Muscle layer of duodenum (tissue), 2 donors: ENCODE results near the gene EGLN2.
A peak's percentile ranks its signal among the peaks of the same experiment; 100 is the strongest.

Experiments
- H3K27ac ChIP-seq: one replicate; pipeline ENCODE4 v1.7.0; 2013; ENCODE audit warnings: mild to moderate bottlenecking, low read length
- H3K27me3 ChIP-seq: one replicate; pipeline ENCODE4 v1.7.0; 2013; ENCODE audit warnings: low read depth, mild to moderate bottlenecking, control low read depth, low read length
- H3K36me3 ChIP-seq, 2 donors: one replicate each; pipeline ENCODE4 v1.7.0; 2013; ENCODE audit warnings: low read length in 2 of 2, control low read depth in 1 of 2, mild to moderate bottlenecking in 1 of 2; ENCODE audit not compliant: insufficient read depth in 2 of 2, control insufficient read depth in 1 of 2
- H3K4me1 ChIP-seq, 2 donors: one replicate each; pipeline ENCODE4 v1.7.0; 2013; ENCODE audit warnings: low read length in 2 of 2, mild to moderate bottlenecking in 2 of 2, control low read depth in 1 of 2, moderate library complexity in 1 of 2; ENCODE audit not compliant: insufficient read depth in 2 of 2, control insufficient read depth in 1 of 2
- H3K4me3 ChIP-seq, 2 donors: one replicate each; pipeline ENCODE4 v1.7.0; 2013; ENCODE audit warnings: low read length in 2 of 2, low read depth in 1 of 2, mild to moderate bottlenecking in 1 of 2
- H3K9me3 ChIP-seq, 2 donors: one replicate each; pipeline ENCODE4 v1.7.0; 2013; ENCODE audit warnings: low read length in 2 of 2, control low read depth in 1 of 2, mild to moderate bottlenecking in 1 of 2; ENCODE audit not compliant: control insufficient read depth in 1 of 2
- donor health status: healthy.

Gene EGLN2

DNA sequence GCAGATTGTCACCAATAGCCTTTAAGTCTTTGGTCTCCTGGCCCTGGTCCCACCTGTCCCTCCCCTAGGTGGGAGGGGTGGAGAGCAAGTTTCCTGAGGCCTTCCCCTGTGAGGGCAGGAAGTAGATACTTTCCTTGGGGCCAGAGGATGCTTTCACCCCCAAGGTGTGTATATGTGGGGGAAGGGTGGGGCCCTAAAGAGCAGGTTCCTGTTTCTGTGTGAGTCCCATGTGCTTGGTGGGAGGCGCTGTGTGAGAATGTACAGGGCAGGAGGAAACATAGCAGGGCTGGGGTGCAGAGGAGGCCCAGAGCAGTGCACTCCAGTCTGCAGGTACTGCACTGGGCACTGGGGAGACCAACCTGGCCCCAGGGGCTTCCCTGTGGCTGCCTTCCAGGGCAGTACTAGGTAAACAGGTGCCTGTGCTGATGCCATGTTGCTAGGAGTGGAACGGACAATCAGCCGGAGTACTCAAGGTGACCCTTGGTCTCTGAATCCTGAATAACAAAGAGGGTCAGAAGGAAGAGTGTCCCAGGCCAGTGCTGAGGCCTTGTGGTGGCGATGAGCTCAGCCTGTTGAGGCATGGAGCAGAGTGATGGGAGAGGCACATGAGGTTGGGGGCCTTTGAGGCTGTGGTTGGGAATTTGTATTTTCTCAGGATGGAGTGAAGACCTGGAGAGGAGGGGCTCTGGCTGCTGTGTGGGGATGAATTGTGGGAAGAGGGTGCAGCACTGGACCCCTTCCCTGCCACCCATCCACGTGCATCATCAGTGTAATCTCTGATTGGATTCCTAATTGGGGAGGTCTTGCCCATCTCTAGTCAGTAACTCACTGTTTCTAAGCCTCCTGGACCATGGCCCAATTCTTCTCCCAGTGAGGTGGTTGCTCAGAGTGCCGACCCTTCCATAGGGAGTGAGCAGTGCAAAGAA, 5.1 kb downstream of the EGLN2 start:
- Histone ChIP-seq H3K9me3 (no peaks in the 10 kb centered on the region), H3K36me3 (peaks cover 17 to 20% of the 10 kb centered on the region in 2 donors), H3K4me1 (peaks cover 38 to 84% of the 10 kb centered on the region in 2 donors), H3K4me3 (peak overlapping the region in 1 of 2 donors; percentile 6), H3K27me3 (no peaks in the 10 kb centered on the region), H3K27ac (peak overlapping the region; percentile 67)

DNA sequence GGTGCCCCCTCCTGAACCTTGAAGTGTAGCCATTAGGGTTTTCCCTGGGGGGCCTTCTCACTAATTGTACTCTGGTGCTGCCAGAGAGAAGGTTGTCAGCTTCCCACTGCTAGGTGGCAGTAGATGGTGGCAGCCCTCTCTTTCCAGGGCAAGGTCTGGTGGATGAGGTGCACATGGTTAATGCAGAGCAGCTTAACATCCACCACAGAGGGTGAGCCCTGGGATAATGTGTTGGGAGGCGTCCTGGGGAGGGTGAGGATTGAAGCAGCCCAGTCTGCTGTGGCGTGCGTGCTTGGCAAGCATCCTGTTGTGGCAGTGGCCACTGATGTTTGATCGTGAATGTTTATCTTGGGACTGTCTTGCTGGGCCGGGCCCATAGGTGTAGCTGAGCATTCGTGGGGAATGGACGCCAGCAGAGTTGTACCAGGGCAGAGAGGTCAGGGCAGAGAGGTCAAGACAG, 5.8 kb downstream of the EGLN2 start:
- no peak overlapping the region for H3K4me3 ChIP-seq
- no peaks in the 10 kb centered on the region for H3K9me3 ChIP-seq
- no peak overlapping the region for H3K27ac ChIP-seq
- H3K27me3 ChIP-seq: no peaks in the 10 kb centered on the region
- H3K4me1 ChIP-seq: peaks cover 38 to 90% of the 10 kb centered on the region in 2 donors
- peaks cover 17 to 20% of the 10 kb centered on the region in 2 donors for H3K36me3 ChIP-seq

DNA sequence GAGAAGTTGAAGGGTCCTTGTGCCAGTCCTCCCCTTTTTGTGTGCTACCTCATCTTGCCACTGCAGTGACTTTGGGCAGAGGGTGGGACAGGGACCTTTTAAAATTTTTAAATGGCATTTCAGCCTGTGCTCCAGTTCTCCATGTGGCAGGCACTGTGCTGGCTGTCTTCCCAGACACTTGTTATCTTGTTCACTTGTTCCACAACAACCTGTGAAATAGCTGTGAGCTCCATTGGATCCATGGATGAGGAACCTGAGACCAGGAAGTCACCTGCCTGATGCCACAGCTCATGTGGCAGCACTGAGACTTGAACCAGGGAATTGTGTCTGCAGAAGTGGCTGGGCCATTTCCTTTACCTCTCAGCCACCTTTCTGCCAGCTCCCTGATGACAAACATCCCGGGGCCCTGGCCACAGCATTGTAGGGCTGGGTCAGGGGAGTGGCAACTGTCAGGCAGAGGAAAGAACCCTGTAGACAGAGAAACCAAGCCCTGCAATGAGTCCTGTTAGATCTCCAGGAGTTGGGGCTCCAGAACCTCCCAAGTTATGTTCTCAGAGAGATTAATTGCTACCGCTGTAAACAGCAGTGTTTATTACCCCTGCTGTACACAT, 6.4 kb downstream of the EGLN2 start:
- H3K4me3 ChIP-seq: no peak overlapping the region
- H3K9me3 ChIP-seq: no peaks in the 10 kb centered on the region
- peaks cover 38 to 89% of the 10 kb centered on the region in 2 donors for H3K4me1 ChIP-seq
- H3K36me3 ChIP-seq: peaks cover 17 to 20% of the 10 kb centered on the region in 2 donors
- peak overlapping the region; percentile 58 for H3K27ac ChIP-seq
- no peaks in the 10 kb centered on the region for H3K27me3 ChIP-seq

DNA sequence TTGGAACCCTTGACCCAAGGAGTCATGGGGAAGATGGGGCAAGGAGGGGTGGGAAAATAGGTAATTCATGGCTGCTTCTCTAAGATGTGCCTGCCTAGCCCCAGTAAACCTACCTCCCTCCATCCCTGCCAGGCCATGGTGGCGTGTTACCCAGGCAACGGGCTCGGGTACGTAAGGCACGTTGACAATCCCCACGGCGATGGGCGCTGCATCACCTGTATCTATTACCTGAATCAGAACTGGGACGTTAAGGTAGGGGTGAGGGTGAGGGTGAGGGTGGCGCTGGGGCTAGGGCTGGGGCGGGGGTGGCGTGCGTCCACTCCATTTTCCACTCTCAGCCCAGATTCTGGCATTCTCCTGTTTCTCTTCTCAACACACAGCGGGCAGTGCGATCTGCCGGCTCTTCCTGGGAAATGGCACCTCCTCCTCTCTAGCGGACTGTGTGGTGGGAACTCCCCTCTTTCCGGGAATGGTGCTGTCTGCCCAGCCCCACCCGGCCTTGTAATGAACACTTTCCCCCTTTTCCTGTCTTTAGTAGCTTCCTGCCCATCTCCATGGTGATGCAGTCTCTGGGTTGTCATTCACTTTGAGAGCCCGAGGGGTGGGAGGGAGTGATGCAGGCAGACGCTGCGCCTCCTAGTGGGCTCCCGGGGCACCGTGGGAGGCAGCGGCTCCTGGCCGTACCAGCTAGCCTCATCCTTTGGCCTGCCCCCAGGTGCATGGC, 7.6 kb downstream of the EGLN2 start:
- Histone ChIP-seq H3K9me3 (no peaks in the 10 kb centered on the region), H3K27me3 (no peaks in the 10 kb centered on the region), H3K27ac (peak overlapping the region; percentile 58), H3K4me1 (peaks cover 38 to 82% of the 10 kb centered on the region in 2 donors), H3K4me3 (peak overlapping the region; percentile 16 to 40), H3K36me3 (peaks cover 11 to 17% of the 10 kb centered on the region in 2 donors)

DNA sequence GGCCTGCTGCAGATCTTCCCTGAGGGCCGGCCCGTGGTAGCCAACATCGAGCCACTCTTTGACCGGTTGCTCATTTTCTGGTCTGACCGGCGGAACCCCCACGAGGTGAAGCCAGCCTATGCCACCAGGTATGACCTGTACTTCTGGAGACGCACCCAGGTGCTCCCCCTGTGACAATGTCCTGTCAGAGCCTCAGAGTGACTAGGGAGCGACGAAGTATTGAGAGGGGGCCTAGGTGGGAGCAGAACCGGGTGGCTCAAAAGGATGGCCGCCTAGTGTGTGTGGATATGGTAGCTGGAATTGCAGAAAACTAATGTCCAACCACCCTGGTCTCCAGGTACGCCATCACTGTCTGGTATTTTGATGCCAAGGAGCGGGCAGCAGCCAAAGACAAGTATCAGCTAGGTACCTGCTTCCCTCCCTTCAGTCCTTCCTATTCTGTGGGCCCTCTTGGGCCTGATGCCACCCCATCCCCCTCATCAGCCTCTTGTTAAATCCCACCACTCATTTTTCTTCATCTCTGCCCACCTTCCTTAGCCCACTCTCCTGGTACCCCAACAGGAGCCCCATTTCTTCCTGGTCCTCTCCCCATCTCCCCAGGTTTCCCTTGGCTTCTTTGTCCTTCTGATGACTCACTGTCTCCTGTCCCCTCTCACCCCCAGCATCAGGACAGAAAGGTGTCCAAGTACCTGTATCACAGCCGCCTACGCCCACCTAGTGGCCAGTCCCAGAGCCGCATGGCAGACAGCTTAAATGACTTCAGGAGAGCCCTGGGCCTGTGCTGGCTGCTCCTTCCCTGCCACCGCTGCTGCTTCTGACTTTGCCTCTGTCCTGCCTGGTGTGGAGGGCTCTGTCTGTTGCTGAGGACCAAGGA, 8.4 kb downstream of the EGLN2 start:
- peaks cover 11 to 17% of the 10 kb centered on the region in 2 donors for H3K36me3 ChIP-seq
- H3K27ac ChIP-seq: peak overlapping the region; percentile 3
- H3K27me3 ChIP-seq: no peaks in the 10 kb centered on the region
- H3K9me3 ChIP-seq: no peaks in the 10 kb centered on the region
- no peak overlapping the region for H3K4me3 ChIP-seq
- peaks cover 31 to 82% of the 10 kb centered on the region in 2 donors for H3K4me1 ChIP-seq

DNA sequence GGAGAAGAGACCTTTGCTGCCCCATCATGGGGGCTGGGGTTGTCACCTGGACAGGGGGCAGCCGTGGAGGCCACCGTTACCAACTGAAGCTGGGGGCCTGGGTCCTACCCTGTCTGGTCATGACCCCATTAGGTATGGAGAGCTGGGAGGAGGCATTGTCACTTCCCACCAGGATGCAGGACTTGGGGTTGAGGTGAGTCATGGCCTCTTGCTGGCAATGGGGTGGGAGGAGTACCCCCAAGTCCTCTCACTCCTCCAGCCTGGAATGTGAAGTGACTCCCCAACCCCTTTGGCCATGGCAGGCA, 9.0 kb downstream of the EGLN2 start:
- H3K4me1 ChIP-seq: peaks cover 26 to 81% of the 10 kb centered on the region in 2 donors

DNA sequence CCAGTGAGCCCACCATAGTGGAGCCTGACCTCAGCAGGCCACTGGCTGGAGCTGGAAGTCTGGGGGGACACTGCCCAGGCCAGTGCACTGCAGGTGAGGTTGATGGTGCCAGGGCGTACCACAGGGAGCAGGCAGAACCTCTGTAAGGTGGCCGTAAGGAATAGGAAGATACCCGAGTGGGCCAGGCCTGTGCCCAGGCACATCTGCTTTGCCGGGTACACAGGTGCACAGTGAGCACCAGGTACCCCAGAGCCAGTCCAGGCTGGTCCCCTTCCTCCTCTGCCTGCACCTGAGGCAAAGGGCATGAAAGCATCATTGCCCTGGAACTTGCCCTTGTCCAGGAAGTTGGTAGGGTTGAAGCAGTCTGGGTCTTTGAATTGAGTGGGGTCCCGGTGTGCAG, 9.5 kb downstream of the EGLN2 start:
- Histone ChIP-seq H3K4me1 (peaks cover 21 to 80% of the 10 kb centered on the region in 2 donors), H3K36me3 (peaks cover 11 to 17% of the 10 kb centered on the region in 2 donors), H3K27ac (no peak overlapping the region), H3K4me3 (no peak overlapping the region), H3K27me3 (no peaks in the 10 kb centered on the region), H3K9me3 (no peaks in the 10 kb centered on the region)

More for the DNA sequence above, 9.0 kb downstream of the EGLN2 start:
- H3K9me3 ChIP-seq: no peaks in the 10 kb centered on the region
- no peak overlapping the region for H3K4me3 ChIP-seq
- H3K27me3 ChIP-seq: no peaks in the 10 kb centered on the region
- no peak overlapping the region for H3K27ac ChIP-seq
- peaks cover 11 to 17% of the 10 kb centered on the region in 2 donors for H3K36me3 ChIP-seq

DNA sequence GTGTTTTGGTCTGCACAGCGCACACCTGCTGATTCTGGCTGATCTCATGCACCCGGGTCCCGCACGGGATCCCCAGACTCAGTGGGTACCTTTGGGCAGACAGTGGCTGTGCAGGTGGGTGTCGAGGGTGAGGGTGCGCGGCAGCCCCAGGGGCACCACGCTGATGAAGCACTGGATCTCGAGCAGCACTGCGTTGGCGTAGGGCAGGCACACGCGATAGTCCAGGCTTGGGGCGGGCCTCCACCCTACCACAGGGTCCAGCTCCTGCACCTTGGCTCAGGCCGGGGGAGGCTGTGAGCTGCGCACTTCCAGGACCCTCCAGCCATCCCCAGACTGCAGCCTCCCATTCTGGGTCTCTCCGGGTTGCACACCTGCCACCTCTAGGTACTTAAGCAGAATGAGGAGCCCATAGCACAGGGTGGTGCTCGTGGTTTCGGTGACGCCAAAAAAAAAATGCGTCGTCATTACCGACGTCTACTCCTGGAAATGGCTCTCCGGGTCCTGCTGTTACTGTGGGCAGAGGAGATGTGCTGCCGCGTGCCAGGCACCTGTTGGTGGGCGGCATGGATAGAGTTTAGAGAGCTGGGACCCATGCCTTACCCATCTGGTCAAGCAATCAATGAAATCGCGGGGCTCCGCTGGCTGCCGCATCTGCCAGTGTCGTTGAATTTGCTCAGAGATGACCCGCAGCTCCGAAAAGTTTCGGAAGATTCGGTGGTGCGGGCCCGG, 10.5 kb downstream of the EGLN2 start:
- Histone ChIP-seq H3K36me3 (peaks cover 11 to 17% of the 10 kb centered on the region in 2 donors), H3K27me3 (no peaks in the 10 kb centered on the region), H3K4me3 (peak overlapping the region in 1 of 2 donors; percentile 54), H3K9me3 (no peaks in the 10 kb centered on the region), H3K27ac (no peak overlapping the region), H3K4me1 (peaks cover 11 to 75% of the 10 kb centered on the region in 2 donors)

DNA sequence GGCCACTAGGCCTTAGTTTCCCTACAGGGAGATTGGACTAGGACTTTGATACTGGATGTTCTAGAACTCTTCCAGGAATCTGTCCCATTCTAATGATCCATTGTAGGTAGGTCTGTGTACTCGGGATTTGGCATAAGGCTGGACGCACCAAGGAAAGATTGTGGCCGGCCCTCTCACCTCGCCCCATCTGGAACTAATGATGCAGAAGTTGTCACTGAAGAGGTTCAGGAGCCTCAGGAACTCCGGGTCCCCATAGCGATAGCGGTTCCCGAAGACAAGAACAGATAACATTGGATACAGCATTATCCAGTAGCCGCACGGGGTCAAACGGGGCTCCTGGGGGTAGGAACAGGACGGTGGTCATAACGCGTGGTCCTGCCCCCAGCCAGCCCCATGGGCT, 11.2 kb downstream of the EGLN2 start:
- H3K9me3 ChIP-seq: no peaks in the 10 kb centered on the region
- peak overlapping the region in 1 of 2 donors; percentile 54 for H3K4me3 ChIP-seq
- peaks cover 11 to 17% of the 10 kb centered on the region in 2 donors for H3K36me3 ChIP-seq
- H3K27ac ChIP-seq: no peak overlapping the region
- no peaks in the 10 kb centered on the region for H3K27me3 ChIP-seq
- peaks cover 7 to 68% of the 10 kb centered on the region in 2 donors for H3K4me1 ChIP-seq
